Stimulated activated CD8-positive, alpha-beta memory T cell treated with anti-CD3 and anti-CD28 coated beads, Interleukin-15, amount 100 ng/mL, for 4 hours (primary cell): ENCODE data around the gene ESAM.
"Not testable (repeated sequence)": the region's sequence is repeated elsewhere in the genome, so short reads cannot be mapped to it uniquely, and the experiment has no call there.

ENCODE experiments used
- DNase-seq, 2 donors: peaks; one replicate each; pipeline ENCODE4 v3.0.0-alpha.2; 2020; ENCODE audit warnings: low read depth in 2 of 2

Gene ESAM

GRCh38 chr11:124770959-124771358 is 8.9 kb upstream of the ESAM start:
- not testable (repeated sequence) for DNase-seq

DNA sequence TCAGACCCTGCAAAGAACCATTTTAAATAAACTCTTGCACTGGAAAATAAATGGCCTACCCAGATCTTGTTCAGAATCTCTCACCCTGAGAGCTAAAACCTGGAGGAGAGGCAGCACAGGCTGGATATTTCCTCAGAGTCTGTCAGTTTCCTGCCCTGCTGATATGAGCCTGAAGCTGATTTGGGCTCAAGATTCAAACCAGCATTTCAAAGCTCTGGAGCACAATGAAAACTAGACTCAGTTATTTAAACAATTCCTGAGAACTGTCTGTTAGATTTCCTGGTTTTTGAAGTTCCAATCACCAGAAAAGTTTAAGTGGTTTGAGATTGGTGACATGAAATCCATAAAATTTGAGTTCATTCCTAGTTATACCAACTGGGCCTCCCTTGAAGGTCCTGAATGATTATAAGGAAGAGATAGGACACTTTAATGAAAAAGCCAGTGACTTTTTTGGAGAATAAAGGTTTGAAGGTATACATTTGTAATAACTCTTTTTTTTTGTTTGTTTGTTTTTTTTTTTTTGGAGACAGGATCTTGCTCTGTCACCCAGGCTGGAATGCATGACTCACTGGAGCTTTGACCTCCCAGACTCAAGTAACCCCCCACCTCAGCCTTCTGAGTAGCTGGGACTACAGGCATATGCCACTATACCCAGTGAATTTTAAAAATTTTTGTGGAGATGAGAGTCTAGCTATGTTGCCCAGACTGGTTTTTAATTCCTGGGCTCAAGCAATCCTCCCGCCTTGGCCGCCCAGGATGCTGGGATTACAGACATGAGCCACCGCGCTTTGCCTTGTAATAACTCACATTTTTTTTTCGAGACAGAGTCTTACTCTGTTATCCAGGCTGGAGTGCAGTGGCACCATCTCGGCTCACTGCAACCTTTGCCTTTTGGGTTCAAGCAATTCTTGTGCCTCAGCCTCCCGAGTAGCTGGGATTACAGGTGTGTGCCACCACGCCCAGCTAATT is 8.0 kb upstream of the ESAM start:
- no peak for DNase-seq

- DNase-seq = no peak
Measured at GRCh38 chr11:124768914-124769313, 6.8 kb upstream of the ESAM start.

DNA sequence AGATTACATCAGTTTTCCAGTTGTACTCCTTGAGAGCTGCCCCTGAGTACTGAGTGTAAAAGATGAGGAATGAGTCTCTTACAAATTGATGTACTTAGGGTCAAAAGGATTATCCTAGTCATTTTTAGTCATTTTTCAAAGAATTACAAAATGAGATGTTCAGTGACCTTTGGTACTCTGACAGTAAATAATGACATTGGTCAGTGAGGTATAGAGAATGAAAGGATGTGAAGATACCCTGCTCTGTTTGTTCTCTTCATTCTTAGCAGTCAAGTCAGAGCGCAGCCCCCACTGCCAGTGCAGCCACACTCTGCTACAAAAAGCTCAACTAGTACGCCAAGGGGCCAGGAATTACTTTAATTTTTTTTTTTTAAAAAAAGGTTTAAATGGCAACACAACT is 4.1 kb upstream of the ESAM start:
- DNase-seq = no peak

- peak; percentile 60 to 66 for DNase-seq
Measured at GRCh38 chr11:124763156-124763947, 1.3 kb upstream of the ESAM start.

- no peak for DNase-seq
Measured at GRCh38 chr11:124762624-124763155, 600 bp upstream of the ESAM start.

GRCh38 chr11:124761301-124762104 is 587 bp downstream of the ESAM start:
- no peak for DNase-seq

DNA sequence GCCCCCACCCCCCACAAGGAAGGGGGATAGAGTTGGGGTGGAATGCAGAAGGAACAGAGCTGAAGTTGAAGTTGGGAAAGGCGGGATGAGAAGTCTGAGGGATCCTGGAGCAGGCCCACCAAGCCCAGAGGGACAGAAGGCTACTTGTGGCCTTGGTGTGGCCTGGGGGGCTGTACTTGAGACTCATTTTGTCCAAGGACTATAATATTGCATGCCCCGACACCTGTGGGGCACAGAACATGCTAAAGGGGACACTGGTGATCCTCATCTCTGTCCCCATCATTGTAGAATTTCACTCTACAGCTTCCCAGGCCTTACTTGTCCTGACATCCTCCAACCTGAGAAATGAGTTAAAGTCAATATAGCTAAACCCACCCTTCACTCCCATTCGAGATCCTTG is 1.3 kb downstream of the ESAM start:
- no peak for DNase-seq

DNA sequence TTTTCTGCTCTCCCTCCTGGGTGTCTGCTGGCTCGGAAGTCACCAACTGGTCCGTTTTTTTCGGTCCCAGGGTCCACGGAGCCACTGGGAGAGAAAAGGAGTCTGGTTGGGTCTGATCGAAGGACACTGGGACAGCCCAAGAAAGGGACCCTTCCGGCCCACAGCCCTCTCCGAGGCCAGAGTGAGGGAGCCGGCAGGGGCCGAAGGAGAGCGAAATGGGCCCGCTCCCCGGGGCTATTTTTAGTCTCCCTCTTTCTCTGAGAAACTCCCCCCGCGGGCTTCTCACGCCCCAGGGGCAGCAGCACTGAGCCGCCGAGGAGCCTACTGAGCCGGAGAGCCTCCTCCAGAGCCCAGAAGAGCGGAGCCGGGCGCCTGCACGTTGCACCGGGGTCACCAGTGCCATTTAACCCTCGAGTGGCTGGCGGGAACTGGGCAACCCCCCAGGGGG is 1.9 kb downstream of the ESAM start:
- no peak for DNase-seq

DNA sequence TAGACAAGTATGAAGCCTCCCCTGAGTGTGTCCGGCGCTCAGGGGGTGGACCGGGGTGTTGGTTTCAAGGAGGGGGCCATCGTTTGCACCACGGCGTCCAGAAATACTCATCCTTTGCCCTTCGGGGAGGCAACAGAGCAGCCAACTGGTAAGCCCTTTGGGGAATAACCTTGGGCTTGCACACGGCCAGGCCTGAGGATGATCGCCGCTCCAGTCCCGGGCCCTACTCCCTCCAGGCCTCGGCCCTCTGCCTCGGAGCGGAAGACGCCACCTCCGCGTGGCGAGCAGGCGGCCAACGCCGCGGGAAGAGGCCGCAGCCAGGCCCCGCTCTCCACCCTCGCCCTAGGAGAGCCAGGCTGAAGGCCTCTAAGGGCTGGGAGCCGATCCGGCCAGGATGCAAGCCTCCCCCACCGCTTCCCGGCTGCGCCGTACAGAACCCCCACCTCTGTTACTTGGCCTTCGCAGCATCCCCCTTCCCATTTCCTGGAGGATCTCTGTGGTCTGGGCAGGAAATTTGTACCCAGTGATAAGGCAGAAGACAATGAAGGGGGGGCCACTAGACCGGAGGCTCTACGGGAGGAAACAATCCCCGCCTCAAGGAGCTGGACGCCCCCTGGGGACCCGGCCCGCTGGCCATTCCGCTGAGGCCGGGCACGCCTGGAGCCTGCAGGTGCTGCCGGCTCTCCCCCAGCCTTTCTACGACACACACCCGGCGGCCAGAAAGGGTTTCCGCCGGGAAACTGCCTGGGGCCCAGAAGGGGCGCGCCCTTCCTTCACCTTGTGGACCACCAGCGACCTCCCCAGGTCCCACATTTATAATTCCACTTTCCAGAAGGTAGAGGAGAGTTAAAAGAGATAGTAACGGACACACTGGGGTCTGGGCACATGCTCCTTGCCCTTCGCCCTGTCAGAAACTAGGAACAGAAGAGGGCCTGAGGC is 2.6 kb downstream of the ESAM start:
- no peak for DNase-seq

GRCh38 chr11:124758355-124759265 is 3.5 kb downstream of the ESAM start:
- DNase-seq = no peak

GRCh38 chr11:124757320-124757719 is 4.8 kb downstream of the ESAM start:
- DNase-seq = no peak

- DNase-seq = no peak
Measured at GRCh38 chr11:124756753-124757227, 5.3 kb downstream of the ESAM start.

GRCh38 chr11:124756033-124756752 is 5.9 kb downstream of the ESAM start:
- no peak for DNase-seq

DNA sequence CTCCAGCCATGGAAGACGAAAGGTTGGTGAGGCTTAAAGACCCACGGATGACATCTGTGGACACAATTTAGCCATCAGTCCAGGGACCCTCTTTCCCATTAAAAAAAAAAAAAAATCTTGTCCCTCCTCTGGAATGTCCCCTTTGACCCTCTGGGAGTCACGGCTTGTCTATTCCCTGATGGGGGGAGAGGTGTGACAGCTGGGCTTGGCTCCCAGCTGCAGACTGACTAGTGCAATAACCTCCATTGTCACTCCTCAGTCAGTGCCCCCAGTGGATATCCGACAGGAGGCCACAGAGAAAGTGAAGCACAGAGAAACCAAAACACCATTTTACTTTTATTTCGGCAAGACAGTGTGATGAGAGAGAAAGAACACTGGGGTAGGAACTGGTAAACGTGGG is 7.4 kb downstream of the ESAM start:
- DNase-seq = no peak

- DNase-seq = no peak
Measured at GRCh38 chr11:124754309-124754708, 7.8 kb downstream of the ESAM start.

DNA sequence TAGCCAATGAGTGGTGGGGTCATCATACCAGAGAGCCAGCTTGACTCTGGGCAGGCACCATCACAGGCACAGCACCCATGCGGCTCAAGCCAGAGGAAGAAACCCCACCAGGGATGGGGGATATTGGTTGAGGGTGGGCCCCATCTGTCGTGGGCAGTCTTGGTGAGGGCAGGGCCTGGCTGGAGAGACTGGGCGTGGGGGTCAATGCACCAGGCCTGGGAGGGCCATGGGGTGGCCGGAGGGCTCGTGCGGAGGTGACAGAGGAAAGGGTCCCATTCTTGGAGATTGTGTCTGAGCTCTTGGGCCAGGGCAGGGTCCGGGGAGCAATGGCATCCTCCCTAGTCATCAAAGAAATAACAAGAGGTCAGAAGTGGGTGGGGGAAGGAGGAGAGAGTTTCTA is 8.5 kb downstream of the ESAM start:
- no peak for DNase-seq

DNA sequence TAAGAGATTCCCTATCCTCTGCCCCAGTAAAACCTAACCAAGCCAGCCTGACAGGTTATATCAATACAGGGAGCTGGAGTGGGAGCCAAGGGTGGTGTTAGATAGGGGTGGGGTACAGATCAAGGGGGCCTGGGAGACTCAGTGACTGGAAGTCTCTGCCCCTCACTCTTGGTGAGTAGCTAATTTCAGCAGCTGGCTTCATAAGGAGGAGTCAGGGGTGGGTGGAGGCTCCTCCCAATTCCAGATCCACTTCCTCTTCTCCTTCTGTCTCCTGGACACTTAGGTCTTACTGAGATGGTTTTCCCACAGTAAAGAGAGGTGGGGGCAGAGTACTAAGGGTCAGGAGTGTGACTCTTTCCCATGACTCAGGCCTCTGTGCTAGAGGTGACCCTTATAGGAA is 8.9 kb downstream of the ESAM start:
- no peak for DNase-seq
